ENCODE data around the gene ENDOV. TPM values are rescaled to one million over a fixed set of nuclear protein-coding genes. Genes with fewer than 3 reads are reported as not detected.

Gene ENDOV
- total RNA-seq, 2 donors from 2014 or later = 8.3 to 17.5 TPM

DNA sequence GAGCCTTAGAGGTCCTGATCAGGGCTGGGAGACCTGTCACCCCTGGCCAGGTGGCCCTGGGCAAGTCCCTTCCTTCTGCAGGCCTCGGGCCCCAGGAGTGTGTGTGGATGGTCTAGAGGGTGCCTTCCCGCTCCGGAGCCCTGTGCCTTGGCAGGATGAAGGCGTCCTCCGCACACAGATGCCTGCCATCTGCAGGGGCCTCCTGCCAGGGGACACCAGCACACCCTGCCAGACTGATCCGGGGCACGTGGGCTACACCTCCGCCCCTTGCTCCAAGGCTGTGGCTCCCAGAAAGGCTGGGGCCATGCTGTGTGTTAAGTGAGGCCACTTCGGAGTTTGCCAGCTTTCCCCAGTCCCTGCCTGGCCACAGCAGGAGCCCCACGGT, 30.8 kb downstream of the ENDOV start:
- no peak overlapping the region for H3K4me3 ChIP-seq
- H3K27me3 ChIP-seq = no peaks in the 10 kb centered on the region
- intact Hi-C loops (cut with DNase I) = no loop called here
- 67% methylated on average over 9 of the region's 10 CpGs; no CpG with 5 or more reads in 1 of the 2 donors for WGBS, 2 donors
- no peaks in the 10 kb centered on the region for H3K36me3 ChIP-seq (replicated peaks in 1 of 2; ENCODE audit: insufficient read depth in 1 of 2, low read depth in 2 of 2)
- no peaks in the 10 kb centered on the region for H3K9me3 ChIP-seq
- peak overlapping the region in 1 of 4 donors; percentile 29 for H3K27ac ChIP-seq
- no peak for TF ChIP-seq POLR2A (IDR thresholded peaks at IDR 0.05)
- TF ChIP-seq CTCF (IDR thresholded peaks at IDR 0.05) = no peak
- no peak for DNase-seq
- H3K4me1 ChIP-seq = peaks cover 20% of the 10 kb centered on the region
- ATAC-seq = no peak

DNA sequence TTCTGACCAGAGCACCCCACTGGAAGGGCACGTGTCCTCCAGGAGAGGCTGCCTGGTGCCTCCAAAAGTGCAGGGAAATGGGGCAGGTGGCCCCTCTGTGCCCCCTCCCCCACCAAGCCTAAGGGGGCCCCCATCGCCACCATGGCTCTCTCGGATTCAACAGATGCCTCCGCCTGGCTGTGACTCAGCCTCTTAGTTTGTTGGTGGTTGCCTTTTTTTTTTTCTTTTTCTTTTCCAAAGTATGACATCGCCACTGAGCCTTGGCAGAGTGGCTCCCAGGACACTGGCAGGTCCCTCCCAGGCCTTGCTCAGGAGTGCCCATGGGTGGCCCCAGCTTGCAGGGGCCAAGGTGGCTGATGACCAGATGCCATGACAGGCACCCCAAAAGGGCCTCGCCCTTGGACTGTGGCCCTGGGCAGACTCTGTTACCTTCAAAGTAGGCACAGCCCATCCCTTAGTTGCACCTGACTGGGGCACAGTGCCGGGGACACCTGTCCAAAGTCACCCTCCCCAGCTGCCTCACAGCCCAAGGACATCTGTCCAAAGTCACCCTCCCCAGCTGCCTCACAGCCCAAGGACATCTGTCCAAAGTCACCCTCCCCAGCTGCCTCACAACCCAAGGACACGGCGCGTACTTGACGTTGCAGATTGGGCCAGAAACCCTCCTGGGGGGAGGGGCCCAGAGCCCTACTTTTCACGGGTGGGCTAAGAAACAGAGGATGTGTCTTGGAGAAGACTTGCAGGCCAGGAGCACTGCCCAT, 31.9 kb downstream of the ENDOV start:
- Histone ChIP-seq H3K4me1 (peaks cover 20% of the 10 kb centered on the region), H3K4me3 (no peak overlapping the region), H3K9me3 (no peaks in the 10 kb centered on the region), H3K36me3 (replicated peaks in 1 of 2; ENCODE audit: insufficient read depth in 1 of 2, low read depth in 2 of 2) (no peaks in the 10 kb centered on the region), H3K27me3 (no peaks in the 10 kb centered on the region), H3K27ac (peak overlapping the region in 2 of 4 donors; percentile 29 to 49)
- ATAC-seq (peak; percentile 59), DNase-seq (peak in 3 of 4 donors; percentile 47 to 71 (median 56))
- TF ChIP-seq CTCF (IDR thresholded peaks at IDR 0.05) (no peak), POLR2A (IDR thresholded peaks at IDR 0.05) (no peak)
- WGBS, 2 donors = 29 to 44% methylated on average over 8 to 12 of the region's 12 CpGs
- intact Hi-C loops (cut with DNase I) = no loop called here

DNA sequence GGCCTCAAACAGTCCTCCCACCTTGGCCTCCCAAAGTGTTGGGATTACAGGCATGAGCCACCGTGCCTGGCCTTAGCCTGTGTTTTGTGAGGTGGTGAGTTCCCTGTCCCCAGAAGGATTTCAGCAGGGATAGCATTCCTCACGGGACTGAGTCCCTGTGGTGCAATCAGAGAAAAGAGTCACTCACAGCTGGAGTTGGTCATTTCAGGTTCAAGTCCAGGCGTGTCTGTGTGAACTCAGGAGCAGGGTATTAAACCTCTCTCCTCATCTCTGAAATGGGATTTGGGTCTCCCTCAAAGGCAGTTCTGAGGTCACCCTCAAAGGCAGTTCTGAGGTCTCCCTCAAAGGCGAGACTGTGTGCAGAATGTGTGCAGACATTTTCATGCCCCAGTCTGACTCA, 32.8 kb downstream of the ENDOV start:
- Histone ChIP-seq H3K36me3 (replicated peaks in 1 of 2; ENCODE audit: insufficient read depth in 1 of 2, low read depth in 2 of 2) (no peaks in the 10 kb centered on the region), H3K4me3 (no peak overlapping the region), H3K4me1 (peaks cover 21% of the 10 kb centered on the region), H3K27me3 (no peaks in the 10 kb centered on the region), H3K27ac (no peak overlapping the region), H3K9me3 (no peaks in the 10 kb centered on the region)
- 88% methylated on average over 4 of the region's 4 CpGs; no CpG with 5 or more reads in 1 of the 2 donors for WGBS, 2 donors
- no peak for DNase-seq
- ATAC-seq = no peak
- intact Hi-C loops (cut with DNase I) = no loop called here
- TF ChIP-seq CTCF (IDR thresholded peaks at IDR 0.05) (no peak), POLR2A (IDR thresholded peaks at IDR 0.05) (no peak)

DNA sequence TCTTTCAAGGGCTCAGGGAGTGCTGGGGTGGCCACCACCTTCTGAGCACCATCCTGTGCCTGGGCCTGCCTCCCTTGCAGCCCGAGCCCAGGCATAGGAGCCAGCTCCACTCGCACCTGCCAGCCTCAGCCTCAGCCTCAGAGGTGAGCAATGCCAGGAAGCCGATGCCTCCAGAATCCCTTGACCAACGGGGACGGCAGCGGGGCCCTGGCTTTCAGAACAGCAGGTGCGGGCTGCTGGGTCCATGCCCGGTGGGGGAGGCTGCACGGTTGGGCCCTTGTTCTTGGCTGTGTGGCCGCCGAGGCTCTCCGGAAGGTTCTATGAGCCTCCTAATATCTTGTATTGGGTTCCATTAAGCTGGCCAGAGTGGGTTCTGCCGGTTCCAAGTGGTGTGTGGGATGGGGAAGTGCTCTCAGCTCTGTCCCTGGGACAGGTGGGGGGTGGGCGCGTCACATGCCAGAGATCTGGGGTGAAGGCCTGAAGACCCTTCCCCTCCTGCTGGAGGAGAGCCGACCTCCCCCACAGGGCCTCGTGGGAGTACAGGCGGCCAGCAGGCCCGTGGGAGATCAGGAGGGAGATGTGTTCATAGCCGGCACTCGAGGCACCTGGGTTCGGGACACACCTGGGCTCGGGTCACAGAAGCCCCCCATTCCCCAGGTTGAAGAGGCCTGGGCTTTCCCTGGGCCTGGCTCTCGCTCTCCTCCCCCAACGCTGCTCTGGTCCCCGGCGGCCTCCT, 34.4 kb downstream of the ENDOV start:
- no peak overlapping the region for H3K4me3 ChIP-seq
- H3K4me1 ChIP-seq = peaks cover 36% of the 10 kb centered on the region
- 86 to 92% methylated on average over 14 to 27 of the region's 27 CpGs for WGBS, 2 donors
- H3K9me3 ChIP-seq = no peaks in the 10 kb centered on the region
- DNase-seq (no peak), ATAC-seq (no peak)
- no peak overlapping the region for H3K27ac ChIP-seq
- no peak for TF ChIP-seq CTCF (IDR thresholded peaks at IDR 0.05)
- no peak for TF ChIP-seq POLR2A (IDR thresholded peaks at IDR 0.05)
- no peaks in the 10 kb centered on the region for H3K27me3 ChIP-seq
- intact Hi-C loops (cut with DNase I) = no loop called here
- no peaks in the 10 kb centered on the region for H3K36me3 ChIP-seq (replicated peaks in 1 of 2; ENCODE audit: insufficient read depth in 1 of 2, low read depth in 2 of 2)

Measured in body of pancreas (tissue), 4 donors.